H1 (cell line): Measurements from ENCODE around the gene ENAH. TPM values are rescaled to one million over a fixed set of nuclear protein-coding genes. Genes with fewer than 3 reads are reported as not detected.

Source experiments
- CTCF ChIA-PET: fragments of 300-600 bp; sonication (Branson Sonifier 250); formaldehyde crosslinking; loops from one replicate; lab custom pipeline; 2021; ENCODE audit not compliant: partially characterized antibody; lab: Charles Lee
- POLR2A ChIA-PET: fragments of 300-600 bp; sonication (Branson Sonifier 250); formaldehyde crosslinking; loops from one replicate; lab custom pipeline; 2021; ENCODE audit warnings: inconsistent platforms; ENCODE audit not compliant: partially characterized antibody; lab: Charles Lee
- DNase-seq, 2 experiments: peaks; one replicate each; pipeline versions ENCODE4 v3.0.0 to v3.0.0-alpha.2; 2010 to 2022; ENCODE audit warnings: low spot score in 2 of 2, low read depth in 1 of 2, mixed read lengths in 1 of 2
- FAIRE-seq: peaks from 2 replicates; lab custom pipeline; 2011; peaks lifted over from hg19 to GRCh38; lab: Jason Lieb, UNC
- H2AFZ ChIP-seq: 2 replicates; pipeline ENCODE4 v1.8.1; 2012; ENCODE audit warnings: low read length, inconsistent platforms
- H2AK5ac ChIP-seq: 2 replicates; pipeline ENCODE4 v1.6.1; 2013; ENCODE audit warnings: low read depth, low read length
- H2BK120ac ChIP-seq: replicated peaks from 2 replicates; pipeline ENCODE3; 2013; ENCODE audit warnings: low read depth, low read length, inconsistent platforms
- H2BK12ac ChIP-seq: 2 replicates; pipeline ENCODE4 v1.6.1; 2013; ENCODE audit warnings: low read depth, low read length
- H2BK15ac ChIP-seq: 2 replicates; pipeline ENCODE4 v1.6.1; 2013; ENCODE audit warnings: low read length
- H2BK20ac ChIP-seq: 2 replicates; pipeline ENCODE4 v1.6.1; 2013; ENCODE audit warnings: low read length
- H2BK5ac ChIP-seq: 2 replicates; pipeline ENCODE4 v1.6.1; 2013; ENCODE audit warnings: low read depth, low read length
- H3K14ac ChIP-seq: 2 replicates; pipeline ENCODE4 v1.6.1; 2013; ENCODE audit warnings: inconsistent platforms; ENCODE audit not compliant: insufficient read length
- H3K18ac ChIP-seq: 2 replicates; pipeline ENCODE4 v1.6.1; 2013; ENCODE audit warnings: low read length; ENCODE audit errors: extremely low read depth
- H3K23ac ChIP-seq: 2 replicates; pipeline ENCODE4 v1.6.1; 2013; ENCODE audit warnings: inconsistent platforms; ENCODE audit not compliant: insufficient read length
- H3K23me2 ChIP-seq: 2 replicates; pipeline ENCODE4 v1.6.1; 2013; ENCODE audit warnings: low read depth, low read length
- H3K27ac ChIP-seq: 2 replicates; pipeline ENCODE4 v1.6.1; 2011; ENCODE audit warnings: low read depth, low read length, inconsistent platforms
- H3K27me3 ChIP-seq, 4 experiments: replicated peaks in 1 of 4; 1 replicate in 1 of 4; 2 replicates in 3 of 4; pipeline versions ENCODE4 v1.6.1 to v1.8.1; 2011 to 2013; ENCODE audit warnings: low read length in 3 of 4, mild to moderate bottlenecking in 3 of 4, inconsistent platforms in 2 of 4, mixed read lengths in 2 of 4, moderate library complexity in 1 of 4; ENCODE audit not compliant: control insufficient read depth in 3 of 4, insufficient read depth in 3 of 4; ENCODE audit errors: extremely low read depth in 1 of 4
- H3K36me3 ChIP-seq, 4 experiments: 2 replicates each; pipeline versions ENCODE4 v1.6.1 to v1.8.1; 2011 to 2013; ENCODE audit warnings: mild to moderate bottlenecking in 4 of 4, low read length in 3 of 4, moderate library complexity in 2 of 4, control low read depth in 1 of 4, inconsistent platforms in 1 of 4; ENCODE audit not compliant: insufficient read depth in 4 of 4, control insufficient read depth in 2 of 4
- H3K4ac ChIP-seq: replicated peaks from 2 replicates; pipeline ENCODE3; 2013; ENCODE audit warnings: low read length, low read depth, mixed read lengths, inconsistent platforms; ENCODE audit not compliant: insufficient read length
- H3K4me1 ChIP-seq, 4 experiments: replicated peaks in 1 of 4; 1 replicate in 1 of 4; 2 replicates in 3 of 4; pipeline versions ENCODE4 v1.6.1 to v1.8.1; 2011 to 2013; ENCODE audit warnings: low read length in 3 of 4, inconsistent platforms in 2 of 4, mixed read lengths in 1 of 4; ENCODE audit not compliant: insufficient read depth in 4 of 4, control insufficient read depth in 3 of 4
- H3K4me2 ChIP-seq, 2 experiments: 2 replicates each; pipeline versions ENCODE4 v1.6.1 to v1.8.1; 2011 to 2013; ENCODE audit warnings: low read depth in 2 of 2, low read length in 2 of 2, control low read depth in 1 of 2, inconsistent platforms in 1 of 2, mild to moderate bottlenecking in 1 of 2; ENCODE audit not compliant: insufficient read depth in 1 of 2
- H3K4me3 ChIP-seq, 4 experiments: fragments of 200-600, 300-600 bp in 1 of 4; sonication (generic), shearing (Covaris generic), sonication (Bioruptor Twin) in 1 of 4; 2 replicates each; pipeline versions ENCODE4 v1.5.1 to v1.8.1; 2011 to 2016; ENCODE audit warnings: low read length in 4 of 4, low read depth in 3 of 4, control low read depth in 2 of 4, inconsistent platforms in 2 of 4, mild to moderate bottlenecking in 2 of 4, mixed read lengths in 1 of 4, moderate library complexity in 1 of 4; ENCODE audit not compliant: insufficient read depth in 2 of 4; ENCODE audit errors: extremely low read depth in 1 of 4
- H3K56ac ChIP-seq: replicated peaks from 2 replicates; pipeline ENCODE3; 2013; ENCODE audit warnings: low read depth, mild to moderate bottlenecking, mixed read lengths, low read length, inconsistent platforms; ENCODE audit not compliant: insufficient read length
- H3K79me1 ChIP-seq: 2 replicates; pipeline ENCODE4 v1.6.1; 2013; ENCODE audit warnings: low read depth, low read length, control low read depth
- H3K79me2 ChIP-seq, 2 experiments: 2 replicates each; pipeline versions ENCODE4 v1.6.1 to v1.8.1; 2012 to 2013; ENCODE audit warnings: low read length in 2 of 2, mild to moderate bottlenecking in 2 of 2, inconsistent platforms in 1 of 2; ENCODE audit not compliant: insufficient read depth in 2 of 2, control insufficient read depth in 1 of 2
- H3K9ac ChIP-seq, 4 experiments: replicated peaks in 1 of 4; 1 replicate in 1 of 4; 2 replicates in 3 of 4; pipeline versions ENCODE4 v1.6.1 to v1.8.1; 2011 to 2013; ENCODE audit warnings: low read depth in 3 of 4, low read length in 3 of 4, control low read depth in 2 of 4, mild to moderate bottlenecking in 2 of 4, moderate library complexity in 2 of 4, inconsistent platforms in 1 of 4; ENCODE audit errors: extremely low read depth in 1 of 4
- H3K9me3 ChIP-seq, 2 experiments: 2 replicates each; pipeline versions ENCODE4 v1.6.1 to v1.8.1; 2012 to 2013; ENCODE audit warnings: mild to moderate bottlenecking in 2 of 2, moderate library complexity in 2 of 2, control low read depth in 1 of 2, inconsistent platforms in 1 of 2, low read depth in 1 of 2, low read length in 1 of 2, mixed read lengths in 1 of 2; ENCODE audit not compliant: insufficient read depth in 2 of 2
- H4K20me1 ChIP-seq, 2 experiments: replicated peaks in 1 of 2; 2 replicates each; pipeline versions ENCODE3 to v1.8.1; 2011 to 2013; ENCODE audit warnings: inconsistent platforms in 2 of 2, low read length in 2 of 2, mild to moderate bottlenecking in 1 of 2; ENCODE audit not compliant: insufficient read depth in 2 of 2, control insufficient read depth in 1 of 2
- H4K5ac ChIP-seq: 2 replicates; pipeline ENCODE4 v1.6.1; 2013; ENCODE audit warnings: low read length, low read depth, mixed read lengths, inconsistent platforms; ENCODE audit not compliant: insufficient read length
- H4K8ac ChIP-seq: 2 replicates; pipeline ENCODE4 v1.8.0; 2013; ENCODE audit warnings: mild to moderate bottlenecking, moderate library complexity, low read length, inconsistent platforms; ENCODE audit not compliant: insufficient read depth; ENCODE audit errors: extremely low read depth
- H4K91ac ChIP-seq: replicated peaks from 2 replicates; pipeline ENCODE3; 2013; ENCODE audit warnings: low read length, mixed read lengths, inconsistent platforms; ENCODE audit not compliant: insufficient read length
- BCL11A ChIP-seq, 2 experiments: IDR thresholded peaks; one replicate each; pipeline ENCODE4 v1.6.1; 2011; ENCODE audit warnings: low read depth in 2 of 2, low read length in 2 of 2, mild to moderate bottlenecking in 2 of 2
- EGR1 ChIP-seq: IDR thresholded peaks from 2 replicates; pipeline ENCODE4 v1.6.1; 2011; ENCODE audit warnings: low read depth, low read length, borderline replicate concordance
- KDM1A ChIP-seq: fragments of 200-600, 300-600 bp; sonication (generic); IDR thresholded peaks from 2 replicates; pipeline ENCODE4 v1.7.1; 2016; ENCODE audit warnings: mild to moderate bottlenecking, low read length, borderline replicate concordance
- MAFK ChIP-seq: IDR thresholded peaks from 2 replicates; pipeline ENCODE4 v1.6.1; 2012; ENCODE audit warnings: low read depth, mild to moderate bottlenecking, improper control_type of control experiment, low read length
- RFX5 ChIP-seq: IDR thresholded peaks from 2 replicates; pipeline ENCODE4 v1.6.1; 2011; ENCODE audit warnings: low read depth, low read length, improper control_type of control experiment, borderline replicate concordance
- SRF ChIP-seq: IDR thresholded peaks from 2 replicates; pipeline ENCODE4 v1.6.1; 2011; ENCODE audit warnings: mild to moderate bottlenecking, low read depth, low read length, moderate library complexity
- YY1 ChIP-seq: IDR thresholded peaks from 2 replicates; pipeline ENCODE4 v1.6.1; 2011; ENCODE audit warnings: low read depth, mild to moderate bottlenecking, low read length
- WGBS, 2 experiments: shearing (Covaris generic) in 1 of 2; methylation state at CpG; one replicate each; pipeline versions ENCODE4 v1.1.6 to v1.1.7; 2013 to 2015; ENCODE audit warnings: low lambda C conversion rate in 2 of 2, mixed read lengths in 2 of 2, inconsistent platforms in 1 of 2, low coverage in 1 of 2, missing lambda C conversion rate in 1 of 2; ENCODE audit not compliant: insufficient replicate concordance in 2 of 2, insufficient coverage in 1 of 2, insufficient read length in 1 of 2; ENCODE audit errors: extremely low coverage in 1 of 2, missing lambda C conversion rate in 1 of 2; 5-methylcytosine and 5-hydroxymethylcytosine counted together
- polyA plus RNA-seq, 7 experiments: library from polyadenylated mRNA; depleted of rRNA in 3 of 7; stranded (reverse) in 5 of 7; unstranded in 2 of 7; fragments of >200 nt in 5 of 7; fragments of 200-250 nt in 2 of 7; gene quantifications; 1 replicate in 5 of 7; 2 replicates in 1 of 7; 4 replicates in 1 of 7; pipeline versions ENCODE4 v1.2.1 to v1.2.3, GENCODE V29; 2011 to 2013; ENCODE audit warnings: missing spikeins in 2 of 7, mixed read lengths in 2 of 7
- total RNA-seq: library from RNA; stranded (reverse); fragmentation: NEBNext Ultra II Directional; extraction: Animal tissue kit (Norgen Biotek cat#: 25700); gene quantifications from 2 replicates; pipeline ENCODE4 v1.2.1, GENCODE V29; 2021

Gene ENAH
- total and polyA plus RNA-seq, 2 of the 8 experiments (the other 6 are each of a cell fraction or from before 2014, with no cell fraction given), result 39.1 to 335 TPM

DNA sequence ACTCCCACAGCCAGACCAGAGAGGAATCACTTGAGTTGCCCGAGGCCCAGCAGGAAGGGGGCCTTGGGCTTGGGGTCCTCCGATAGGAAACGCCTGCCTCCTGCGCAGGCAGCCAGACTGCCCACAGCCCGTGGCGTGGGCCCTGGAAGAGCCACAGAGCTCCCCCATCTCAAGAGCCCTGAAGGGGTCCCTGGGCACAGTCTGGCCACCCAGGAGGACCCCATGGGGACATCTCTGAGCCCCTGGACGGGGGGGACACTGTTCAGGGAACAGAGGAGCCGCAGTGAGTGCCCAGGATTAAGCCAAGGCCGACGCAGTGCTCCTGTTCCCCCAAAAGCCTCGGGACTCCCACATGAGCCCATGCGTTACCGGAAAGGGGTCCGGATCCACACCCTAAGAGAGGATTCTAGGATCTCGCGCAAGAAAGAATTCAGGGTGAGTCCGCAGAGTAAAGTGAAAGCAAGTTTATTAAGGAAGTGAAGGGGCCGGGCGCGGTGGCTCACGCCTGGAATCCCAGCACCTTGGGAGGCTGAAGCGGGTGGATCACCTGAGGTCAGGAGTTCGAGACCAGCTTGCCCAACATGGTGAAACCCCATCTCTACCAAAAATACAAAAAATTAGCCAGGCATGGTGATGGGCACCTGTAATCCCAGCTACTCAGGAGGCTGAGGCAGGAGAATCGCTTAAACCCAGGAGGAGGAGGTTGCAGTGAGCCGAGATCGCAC, 187.0 kb downstream of the ENAH start:
- no peak overlapping the region for H3K9ac ChIP-seq
- DNase-seq (no peak), FAIRE-seq (no peak)
- H3K18ac ChIP-seq, result no peak overlapping the region
- H3K4me2 ChIP-seq, result peak overlapping the region in 1 of 2 experiments; percentile 28; a peak in 1 of 4 replicates
- no peaks in the 10 kb centered on the region for H4K20me1 ChIP-seq
- no peak overlapping the region for H3K27ac ChIP-seq
- H2AK5ac ChIP-seq, result no peak overlapping the region
- no peak overlapping the region for H2BK12ac ChIP-seq
- no peak overlapping the region for H4K8ac ChIP-seq
- H3K14ac ChIP-seq, result no peak overlapping the region
- no peak overlapping the region for H3K23ac ChIP-seq
- no peaks in the 10 kb centered on the region; a peak in 1 of 7 replicates for H3K27me3 ChIP-seq
- H4K5ac ChIP-seq, result no peak overlapping the region
- H3K4me3 ChIP-seq, result no peak overlapping the region
- H3K79me1 ChIP-seq, result no peaks in the 10 kb centered on the region
- no peak overlapping the region for H3K56ac ChIP-seq
- peak overlapping the region; percentile 1; the same call in 1 of the 2 replicates for H2BK15ac ChIP-seq
- H3K9me3 ChIP-seq, result no peaks in the 10 kb centered on the region
- CTCF ChIA-PET, result interaction anchor here (0.7 to 2.4 kb wide), 7 partner anchors 9 to 521 kb away, joined by 3 to 9 read pairs (median 4); no protein-coding TSS in a partner anchor
- H2BK20ac ChIP-seq, result 0 out of 2 replicates have a peak overlapping the region, but pooled peaks have one; percentile 2
- H3K79me2 ChIP-seq, result no peaks in the 10 kb centered on the region
- no peak overlapping the region for H2BK120ac ChIP-seq
- no peak overlapping the region for H2AFZ ChIP-seq
- H2BK5ac ChIP-seq, result no peak overlapping the region
- H3K4ac ChIP-seq, result no peak overlapping the region
- H3K36me3 ChIP-seq, result no peaks in the 10 kb centered on the region
- WGBS, 2 experiments, result 90% methylated on average over 26 of the region's 26 CpGs; no CpG with 5 or more reads in 1 of the 2 experiments
- no peaks in the 10 kb centered on the region for H3K23me2 ChIP-seq
- peaks cover 6 to 20% (median 12%) of the 10 kb centered on the region in 4 experiments for H3K4me1 ChIP-seq
- POLR2A ChIA-PET, result no interaction called here
- peak overlapping the region; percentile 33 for H4K91ac ChIP-seq
- TF ChIP-seq SRF (no peak), BCL11A (IDR thresholded peaks at IDR 0.05; ENCODE audit: low read depth in 2 of 2, low read length in 2 of 2) (no peak), MAFK (no peak), KDM1A (no peak), YY1 (no peak), EGR1 (no peak), RFX5 (no peak)
